ENCODE measurements around the gene BRICD5. TPM values are rescaled to one million over a fixed set of nuclear protein-coding genes. Genes with fewer than 3 reads are reported as not detected.

Gene BRICD5
- total and polyA plus RNA-seq, 2 experiments from 2014 or later: 0.56 to 2.9 TPM

- Histone ChIP-seq H3K9ac (no peak overlapping the region), H3K9me2 (ENCODE audit: insufficient read depth) (no peaks in the 10 kb centered on the region), H3K4me3 (no peak overlapping the region), H3K27me3 (replicated peaks; ENCODE audit: insufficient read depth) (peaks cover 29% of the 10 kb centered on the region), H4K20me1 (ENCODE audit: insufficient read depth) (no peaks in the 10 kb centered on the region), H3K36me3 (ENCODE audit: low read depth) (no peaks in the 10 kb centered on the region), H3K4me1 (ENCODE audit: insufficient read depth) (no peaks in the 10 kb centered on the region), H3K27ac (no peak overlapping the region), H3K79me2 (ENCODE audit: insufficient read depth) (no peaks in the 10 kb centered on the region), H3F3A (ENCODE audit: insufficient read depth) (no peaks in the 10 kb centered on the region), H3K4me2 (ENCODE audit: unreplicated experiment) (no peak overlapping the region), H3K9me3 (ENCODE audit: low read depth) (no peaks in the 10 kb centered on the region), H2AFZ (no peak overlapping the region)
- in situ Hi-C loops (cut with MboI): no loop called here
- 54 to 64% methylated on average over 14 to 15 of the region's 16 CpGs for WGBS, 2 experiments (ENCODE audit: low coverage in 1 of 2, low lambda C conversion rate in 2 of 2, missing lambda C conversion rate in 2 of 2)
- peak; percentile 65 for DNase-seq
- no peak for TF ChIP-seq EZH2phosphoT487 (IDR thresholded peaks at IDR 0.05; ENCODE audit: insufficient read depth, low read depth)
- peak; percentile 30 for TF ChIP-seq EZH2 (IDR thresholded peaks at IDR 0.05; ENCODE audit: insufficient read depth, poor library complexity, severe bottlenecking)
Measured at GRCh38 chr16:2194166-2194834, 16.4 kb downstream of the BRICD5 start.

GRCh38 chr16:2191446-2191706 lies 19.3 kb downstream of the BRICD5 start:
- Histone ChIP-seq H3K4me2 (ENCODE audit: unreplicated experiment) (no peak overlapping the region), H3K79me2 (ENCODE audit: insufficient read depth) (no peaks in the 10 kb centered on the region), H3K4me1 (ENCODE audit: insufficient read depth) (no peaks in the 10 kb centered on the region), H3K36me3 (ENCODE audit: low read depth) (no peaks in the 10 kb centered on the region), H4K20me1 (ENCODE audit: insufficient read depth) (no peaks in the 10 kb centered on the region), H3K4me3 (no peak overlapping the region), H3K27me3 (replicated peaks; ENCODE audit: insufficient read depth) (peaks cover 16% of the 10 kb centered on the region), H3K27ac (no peak overlapping the region), H3F3A (ENCODE audit: insufficient read depth) (no peaks in the 10 kb centered on the region), H3K9ac (no peak overlapping the region), H2AFZ (no peak overlapping the region), H3K9me2 (ENCODE audit: insufficient read depth) (no peaks in the 10 kb centered on the region), H3K9me3 (ENCODE audit: low read depth) (no peaks in the 10 kb centered on the region)
- no peak for DNase-seq
- 86 to 87% methylated on average over 11 of the region's 11 CpGs for WGBS, 2 experiments (ENCODE audit: low coverage in 1 of 2, low lambda C conversion rate in 2 of 2, missing lambda C conversion rate in 2 of 2)
- no peak for TF ChIP-seq EZH2 (IDR thresholded peaks at IDR 0.05; ENCODE audit: insufficient read depth, poor library complexity, severe bottlenecking)
- TF ChIP-seq EZH2phosphoT487 (IDR thresholded peaks at IDR 0.05; ENCODE audit: insufficient read depth, low read depth): no peak
- in situ Hi-C loops (cut with MboI): no loop called here

- Histone ChIP-seq H3K27me3 (replicated peaks; ENCODE audit: insufficient read depth) (peaks cover 15% of the 10 kb centered on the region), H3K4me1 (ENCODE audit: insufficient read depth) (no peaks in the 10 kb centered on the region), H2AFZ (no peak overlapping the region), H3K27ac (no peak overlapping the region), H3K36me3 (ENCODE audit: low read depth) (no peaks in the 10 kb centered on the region), H3K9me3 (ENCODE audit: low read depth) (no peaks in the 10 kb centered on the region), H4K20me1 (ENCODE audit: insufficient read depth) (no peaks in the 10 kb centered on the region), H3K4me2 (ENCODE audit: unreplicated experiment) (no peak overlapping the region), H3K4me3 (no peak overlapping the region), H3K9ac (no peak overlapping the region), H3F3A (ENCODE audit: insufficient read depth) (no peaks in the 10 kb centered on the region), H3K79me2 (ENCODE audit: insufficient read depth) (no peaks in the 10 kb centered on the region), H3K9me2 (ENCODE audit: insufficient read depth) (no peaks in the 10 kb centered on the region)
- no peak for DNase-seq
- TF ChIP-seq EZH2 (IDR thresholded peaks at IDR 0.05; ENCODE audit: insufficient read depth, poor library complexity, severe bottlenecking): no peak
- TF ChIP-seq EZH2phosphoT487 (IDR thresholded peaks at IDR 0.05; ENCODE audit: insufficient read depth, low read depth): no peak
- in situ Hi-C loops (cut with MboI): no loop called here
- 62 to 66% methylated on average over 10 to 15 of the region's 25 CpGs for WGBS, 2 experiments (ENCODE audit: low coverage in 1 of 2, low lambda C conversion rate in 2 of 2, missing lambda C conversion rate in 2 of 2)
Measured at GRCh38 chr16:2190659-2191445, 19.8 kb downstream of the BRICD5 start.

- Histone ChIP-seq H3K27ac (no peak overlapping the region), H3K79me2 (ENCODE audit: insufficient read depth) (no peaks in the 10 kb centered on the region), H3K9me2 (ENCODE audit: insufficient read depth) (no peaks in the 10 kb centered on the region), H3K4me2 (ENCODE audit: unreplicated experiment) (no peak overlapping the region), H3K27me3 (replicated peaks; ENCODE audit: insufficient read depth) (peaks cover 7% of the 10 kb centered on the region), H3K9ac (no peak overlapping the region), H4K20me1 (ENCODE audit: insufficient read depth) (no peaks in the 10 kb centered on the region), H3K9me3 (ENCODE audit: low read depth) (no peaks in the 10 kb centered on the region), H2AFZ (no peak overlapping the region), H3F3A (ENCODE audit: insufficient read depth) (no peaks in the 10 kb centered on the region), H3K36me3 (ENCODE audit: low read depth) (no peaks in the 10 kb centered on the region), H3K4me1 (ENCODE audit: insufficient read depth) (no peaks in the 10 kb centered on the region), H3K4me3 (no peak overlapping the region)
- WGBS, 2 experiments (ENCODE audit: low coverage in 1 of 2, low lambda C conversion rate in 2 of 2, missing lambda C conversion rate in 2 of 2): 73 to 74% methylated on average over 21 to 24 of the region's 24 CpGs
- in situ Hi-C loops (cut with MboI): no loop called here
- TF ChIP-seq EZH2 (IDR thresholded peaks at IDR 0.05; ENCODE audit: insufficient read depth, poor library complexity, severe bottlenecking) (no peak), EZH2phosphoT487 (IDR thresholded peaks at IDR 0.05; ENCODE audit: insufficient read depth, low read depth) (no peak)
- no peak for DNase-seq
Measured at GRCh38 chr16:2190002-2190658, 20.5 kb downstream of the BRICD5 start.
